ENCODE results near the gene CD52.

The CD52 gene

GRCh38 chr1:26357121-26357602 lies 39.4 kb downstream of the CD52 start:
- DNase-seq, result no peak

- DNase-seq, result no peak
Measured at GRCh38 chr1:26358411-26359384, 40.9 kb downstream of the CD52 start.

GRCh38 chr1:26359981-26360806 lies 42.4 kb downstream of the CD52 start:
- no peak for DNase-seq

GRCh38 chr1:26360807-26361604 lies 43.2 kb downstream of the CD52 start:
- DNase-seq, result no peak

- DNase-seq, result no peak
Measured at GRCh38 chr1:26361605-26362122, 43.9 kb downstream of the CD52 start.

GRCh38 chr1:26362331-26362730 lies 44.6 kb downstream of the CD52 start:
- DNase-seq, result no peak

- DNase-seq, result peak; percentile 33 to 76
Measured at GRCh38 chr1:26363549-26364448, 46.0 kb downstream of the CD52 start.

- DNase-seq, result no peak
Measured at GRCh38 chr1:26364956-26365355, 47.2 kb downstream of the CD52 start.

- no peak for DNase-seq
Measured at GRCh38 chr1:26367441-26367840, 49.7 kb downstream of the CD52 start.

- DNase-seq, result no peak
Measured at GRCh38 chr1:26368006-26368405, 50.2 kb downstream of the CD52 start.

- DNase-seq, result no peak
Measured at GRCh38 chr1:26368486-26368885, 50.7 kb downstream of the CD52 start.
